GM19023 (cell line): ENCODE results near the gene PAPLN.
"Not testable (repeated sequence)": the region's sequence is repeated elsewhere in the genome, so short reads cannot be mapped to it uniquely, and the experiment has no call there.

Source experiments
- ATAC-seq: cut with Tn5 transposase; IDR thresholded peaks from one replicate; pipeline ENCODE4 v1.9.1; 2021; ENCODE audit warnings: mild to moderate bottlenecking, moderate library complexity; ENCODE audit not compliant: unreplicated experiment

Gene PAPLN

DNA sequence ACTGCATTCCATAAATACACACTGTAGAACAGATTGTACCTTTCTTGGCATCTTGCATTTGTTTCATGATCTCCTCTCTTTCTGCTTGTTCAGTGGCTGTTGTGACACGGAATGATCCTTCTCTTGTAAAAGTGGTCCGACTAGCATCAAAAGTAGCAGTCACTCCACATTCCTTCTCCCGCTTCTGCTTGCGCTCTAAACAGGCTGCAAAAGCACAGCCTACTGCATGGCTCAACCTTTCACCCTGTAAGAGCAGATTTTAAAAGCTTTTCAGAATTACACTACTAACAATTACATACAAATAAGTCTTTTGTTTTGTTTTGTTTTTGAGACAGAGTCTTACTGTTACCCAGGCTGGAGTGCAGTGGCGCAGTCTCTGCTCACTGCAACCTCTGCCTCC lies 49.8 kb downstream of the PAPLN start:
- no peak for ATAC-seq

DNA sequence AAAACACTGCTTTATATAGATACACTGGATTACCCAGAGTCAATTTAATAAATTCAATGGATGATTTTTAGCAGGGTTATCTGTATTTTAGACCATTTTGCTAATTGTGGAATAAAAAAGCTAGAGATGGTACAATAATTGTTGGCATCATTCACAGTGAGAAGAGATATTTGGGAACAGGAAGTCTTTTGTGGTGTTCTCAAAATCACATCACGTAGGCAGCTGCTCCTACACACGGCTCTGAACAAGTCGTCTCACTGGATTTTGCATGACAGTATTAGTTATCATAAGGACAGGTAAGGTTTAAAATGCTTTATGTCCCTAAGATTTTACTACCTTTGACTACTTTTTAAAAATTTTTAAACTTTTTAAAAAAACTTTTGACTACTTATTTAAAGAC lies 52.0 kb downstream of the PAPLN start:
- ATAC-seq: no peak

DNA sequence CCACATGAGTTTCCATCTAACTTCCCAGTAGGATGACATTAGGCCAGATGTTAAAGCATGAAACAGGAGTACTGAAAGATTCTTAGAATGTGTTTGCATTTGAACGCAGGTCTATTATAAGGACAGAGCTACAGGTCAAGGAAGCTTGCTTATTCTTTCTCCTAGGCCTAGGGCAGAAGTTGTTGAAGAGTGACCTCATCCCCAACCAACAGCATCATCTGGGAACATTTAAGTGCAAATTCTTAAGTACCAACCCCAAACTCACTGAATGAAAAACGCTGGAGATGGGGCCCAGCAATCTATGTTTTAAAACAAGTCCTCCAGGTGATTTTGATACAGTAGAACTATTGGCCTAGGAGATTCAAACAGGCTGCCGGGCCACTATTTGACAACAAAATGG lies 52.4 kb downstream of the PAPLN start:
- no peak for ATAC-seq

DNA sequence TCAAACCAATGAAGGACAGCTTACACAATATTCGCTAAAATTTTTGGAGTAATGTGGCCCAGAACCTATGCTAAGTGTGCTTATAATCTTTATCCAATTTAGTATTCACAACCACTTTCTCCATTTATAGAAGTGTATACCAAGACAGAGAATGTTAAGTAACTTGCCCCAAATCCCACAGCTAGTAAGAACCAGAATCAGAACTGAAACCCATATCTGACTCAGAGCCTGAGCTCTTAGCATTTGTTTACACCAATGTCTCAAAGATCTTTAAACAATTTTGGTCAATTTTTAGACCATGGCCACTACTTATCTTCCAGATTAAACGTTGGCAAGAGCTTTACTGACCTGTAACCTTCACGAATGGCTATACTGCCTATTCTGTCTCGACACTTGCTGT lies 53.0 kb downstream of the PAPLN start:
- no peak for ATAC-seq

DNA sequence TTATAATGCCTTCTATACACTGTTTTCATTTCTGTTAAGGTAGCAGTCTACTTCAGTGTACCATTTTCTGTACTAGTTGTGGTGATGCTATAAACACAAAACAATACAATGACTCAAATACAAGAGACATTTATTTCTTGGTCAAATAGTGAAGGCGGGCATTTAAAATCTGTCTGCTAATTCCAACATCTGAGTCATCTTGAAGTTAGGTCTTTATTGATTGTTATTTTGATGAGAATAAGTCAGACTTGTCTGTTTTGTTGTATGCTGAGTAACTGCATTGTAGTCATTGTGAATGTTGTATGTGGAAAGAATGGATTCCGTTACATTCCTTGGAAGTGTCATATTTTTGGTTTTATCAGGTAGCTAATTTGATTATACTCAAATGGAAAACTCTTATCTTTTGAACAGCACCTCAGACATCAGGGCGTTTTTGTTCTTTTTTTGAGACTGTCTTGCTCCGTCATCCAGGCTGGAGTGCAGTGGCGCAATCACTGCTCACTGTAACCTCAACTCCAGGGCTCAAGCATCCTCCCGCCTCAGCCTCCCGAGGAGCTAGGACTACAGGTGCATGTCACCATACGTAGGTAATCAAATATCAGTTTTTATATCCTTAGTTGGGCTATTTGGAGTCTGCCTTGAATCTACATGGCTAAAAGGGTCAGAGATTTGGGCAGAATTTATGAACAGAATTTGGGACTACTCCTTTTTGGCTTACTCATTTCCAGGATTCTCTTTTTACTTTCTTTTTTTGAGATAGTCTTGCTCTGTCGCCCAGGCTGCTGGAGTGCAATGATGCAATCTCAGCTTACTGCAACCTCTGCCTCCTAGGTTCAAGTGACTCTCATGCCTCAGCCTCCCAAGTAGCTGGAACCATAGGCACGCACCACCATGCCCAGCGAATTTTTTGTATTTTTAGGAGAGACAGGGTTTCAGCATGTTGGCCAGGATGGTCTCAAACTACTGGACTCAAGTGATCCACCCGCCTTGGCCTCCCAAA lies 56.8 kb downstream of the PAPLN start:
- no peak for ATAC-seq

DNA sequence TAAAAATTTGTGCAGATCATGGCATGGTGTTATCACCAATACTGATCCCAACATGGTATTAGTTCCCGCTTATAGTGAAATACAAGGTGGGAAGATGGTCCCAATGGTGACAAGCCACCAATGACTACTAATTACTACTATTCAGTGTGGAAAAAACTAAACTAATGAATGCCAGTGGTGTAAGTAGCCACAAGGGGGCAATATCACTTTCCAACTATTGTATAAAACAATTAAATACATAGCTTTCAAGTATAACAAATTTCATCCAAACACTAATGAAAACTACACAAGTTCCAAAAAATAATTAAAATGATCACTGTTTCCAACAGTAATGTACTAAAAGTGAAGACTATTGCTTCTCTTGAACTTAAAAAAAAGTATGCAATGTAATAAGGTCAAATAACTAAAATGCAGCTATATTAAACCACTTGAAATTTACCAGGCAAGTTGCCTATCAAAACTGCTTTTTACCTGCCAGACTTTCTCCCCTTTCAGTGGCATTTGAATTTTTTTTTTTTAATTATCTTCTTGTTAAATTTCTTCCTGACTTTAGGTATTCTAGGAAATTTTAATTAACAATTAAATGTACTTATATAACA lies 58.0 kb downstream of the PAPLN start:
- ATAC-seq: no peak

DNA sequence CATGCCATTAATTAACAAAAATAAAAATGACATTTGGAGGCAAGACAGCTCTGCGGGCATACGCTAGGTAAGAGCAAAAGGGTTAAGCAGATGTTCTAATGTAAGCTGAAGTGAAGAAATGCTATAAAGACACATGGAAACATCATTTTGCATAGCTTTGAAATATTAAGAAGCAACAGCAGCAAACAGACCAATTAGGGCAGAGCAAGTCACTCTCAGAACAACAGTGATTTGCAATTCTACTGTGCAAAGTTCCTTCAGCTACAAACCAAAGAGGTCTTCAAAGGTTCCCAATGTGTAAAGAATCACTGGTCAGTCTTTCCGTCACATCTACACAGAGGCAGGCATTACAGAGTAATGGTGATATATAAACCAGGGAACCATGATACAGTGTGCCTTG lies 68.2 kb downstream of the PAPLN start:
- ATAC-seq: no peak

DNA sequence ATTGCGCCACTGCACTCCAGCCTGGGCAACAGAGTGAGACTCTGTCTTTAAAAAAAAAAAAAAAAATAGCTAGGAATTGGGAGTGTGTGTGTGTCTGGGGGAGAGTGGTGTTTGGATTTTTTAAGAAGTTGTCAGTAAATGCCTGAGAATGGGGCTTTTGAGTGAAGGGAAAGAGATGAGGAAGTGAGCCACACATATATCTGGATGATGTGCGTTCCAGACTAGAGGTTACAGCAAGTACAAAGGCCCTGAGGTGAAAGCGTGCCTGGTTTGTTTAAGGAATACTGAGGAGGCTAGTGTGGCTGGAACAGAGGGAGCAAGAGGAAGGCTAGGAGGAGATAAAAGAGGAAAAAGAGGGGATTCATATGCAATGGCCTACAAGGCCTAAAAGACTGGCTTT lies 70.0 kb downstream of the PAPLN start:
- no peak for ATAC-seq

DNA sequence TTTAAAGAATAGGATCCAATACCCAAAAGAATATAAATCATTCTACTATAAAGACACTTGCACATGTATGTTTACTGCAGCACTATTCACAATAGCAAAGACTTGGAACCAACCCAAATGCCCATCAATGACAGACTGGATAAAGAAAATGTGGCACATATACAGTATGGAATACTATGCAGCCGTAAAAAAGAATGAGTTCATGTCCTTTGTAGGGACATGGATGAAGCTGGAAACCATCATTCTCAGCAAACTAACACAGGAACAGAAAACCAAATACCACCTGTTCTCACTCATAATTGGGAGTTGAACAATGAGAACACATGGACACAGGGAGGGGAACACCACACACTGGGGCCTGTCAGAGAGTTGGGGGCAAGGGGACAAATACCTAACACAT lies 71.9 kb downstream of the PAPLN start:
- not testable (repeated sequence) for ATAC-seq

DNA sequence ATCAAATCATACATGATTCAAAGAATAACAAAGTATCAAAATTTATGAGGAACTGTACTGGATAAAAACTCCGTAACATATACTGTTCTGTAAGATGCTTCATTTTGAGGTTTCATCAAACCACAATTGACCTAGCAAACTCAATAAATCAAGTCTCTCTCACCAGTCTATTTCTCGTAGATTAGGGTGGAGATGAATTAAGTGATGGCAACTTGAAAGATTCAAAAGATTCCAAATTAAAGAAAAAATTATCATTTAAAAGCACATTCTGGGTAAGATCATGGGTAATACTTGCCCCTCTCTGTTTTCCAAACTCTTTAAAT lies 74.4 kb downstream of the PAPLN start:
- no peak for ATAC-seq

DNA sequence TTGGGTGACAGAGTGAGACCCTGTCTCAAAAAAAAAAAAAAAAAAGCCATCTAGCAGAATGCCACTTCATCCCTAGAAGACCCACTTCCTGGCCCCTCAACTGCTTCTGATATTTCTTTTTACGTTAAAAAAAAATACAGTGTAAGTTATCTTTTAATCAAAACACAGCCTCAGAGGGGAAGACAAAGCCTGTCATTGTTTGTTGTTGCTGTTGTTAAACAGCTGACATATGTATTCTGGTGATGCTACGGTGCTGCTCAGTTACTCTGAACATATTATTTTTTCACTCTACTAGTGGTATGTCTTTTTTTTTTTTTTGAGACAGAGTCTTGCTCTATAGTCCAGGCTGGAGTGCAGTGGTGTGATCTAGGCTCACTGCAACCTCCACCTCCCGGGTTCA lies 75.4 kb downstream of the PAPLN start:
- ATAC-seq: no peak

DNA sequence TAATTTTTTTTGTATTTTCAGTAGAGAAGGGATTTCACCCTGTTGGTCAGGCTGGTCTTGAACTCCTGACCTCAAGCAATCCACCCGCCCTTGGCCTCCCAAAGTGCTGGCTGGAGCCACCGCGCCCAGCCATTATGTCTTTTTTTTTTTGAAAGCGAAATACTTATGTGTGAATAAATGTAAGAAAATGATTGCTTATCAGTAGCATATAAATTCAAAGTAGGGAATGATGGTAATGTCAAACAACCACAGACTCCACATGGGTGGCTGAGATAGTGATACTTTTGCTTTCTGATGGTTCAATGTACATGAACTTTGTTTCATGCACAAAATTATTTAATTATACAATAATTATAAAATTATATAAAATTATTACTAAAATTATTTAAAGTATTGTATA lies 75.8 kb downstream of the PAPLN start:
- ATAC-seq: no peak

DNA sequence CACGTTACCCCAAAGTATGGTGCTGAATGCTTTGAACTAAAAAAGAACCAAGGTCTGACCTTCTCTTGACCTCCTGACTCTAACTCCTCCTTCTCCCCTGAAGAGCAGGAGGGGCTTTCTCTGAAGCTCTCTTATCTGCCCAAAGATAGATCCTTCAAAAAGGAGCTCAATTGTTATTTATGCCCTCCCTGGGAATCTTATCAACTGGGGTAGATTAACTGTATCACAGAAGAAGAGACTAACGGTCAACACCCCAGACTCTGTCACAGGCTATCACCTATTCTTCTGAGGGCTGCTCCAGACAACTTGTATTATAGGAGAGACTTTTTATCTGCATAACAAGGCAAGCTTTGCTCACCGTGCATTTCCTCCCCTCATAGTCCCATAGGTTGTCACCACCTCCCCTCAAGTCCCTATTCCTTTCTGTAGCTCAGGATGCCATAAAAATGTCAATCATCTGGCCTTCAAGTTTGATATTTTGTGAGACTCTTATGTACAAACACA lies 86.6 kb downstream of the PAPLN start:
- no peak for ATAC-seq
